ENCODE measurements around the gene TSN.

The TSN gene

DNA sequence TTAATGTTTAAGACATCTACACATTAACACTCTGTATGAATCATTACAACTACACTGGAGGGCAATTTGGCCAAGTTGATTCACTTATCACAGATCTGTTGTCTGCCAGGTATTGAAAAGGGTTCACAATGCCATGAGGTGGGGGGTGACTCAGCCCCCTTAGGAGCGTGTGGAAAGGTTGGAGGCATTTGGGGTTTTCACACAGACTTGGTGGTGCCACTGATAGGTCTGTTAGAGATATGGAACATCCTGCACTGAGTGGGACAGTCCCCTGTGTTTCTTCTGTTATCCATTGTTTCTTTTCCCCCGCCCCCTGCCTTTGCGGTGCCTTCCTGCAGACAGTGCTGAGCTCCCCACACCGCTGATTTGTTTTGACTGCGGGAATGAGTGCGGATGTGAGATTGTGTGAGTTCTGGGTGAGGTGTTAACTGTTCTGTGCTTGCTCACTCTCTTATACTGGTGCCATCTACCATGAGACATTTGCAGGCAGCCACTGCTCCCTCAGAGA, 9.3 kb upstream of the TSN start:
- Histone ChIP-seq H3K27ac (no peak overlapping the region), H3K4me3 (no peak overlapping the region)
- DNase-seq (ENCODE audit: low spot score), result no peak
- TF ChIP-seq, protein P1, sequence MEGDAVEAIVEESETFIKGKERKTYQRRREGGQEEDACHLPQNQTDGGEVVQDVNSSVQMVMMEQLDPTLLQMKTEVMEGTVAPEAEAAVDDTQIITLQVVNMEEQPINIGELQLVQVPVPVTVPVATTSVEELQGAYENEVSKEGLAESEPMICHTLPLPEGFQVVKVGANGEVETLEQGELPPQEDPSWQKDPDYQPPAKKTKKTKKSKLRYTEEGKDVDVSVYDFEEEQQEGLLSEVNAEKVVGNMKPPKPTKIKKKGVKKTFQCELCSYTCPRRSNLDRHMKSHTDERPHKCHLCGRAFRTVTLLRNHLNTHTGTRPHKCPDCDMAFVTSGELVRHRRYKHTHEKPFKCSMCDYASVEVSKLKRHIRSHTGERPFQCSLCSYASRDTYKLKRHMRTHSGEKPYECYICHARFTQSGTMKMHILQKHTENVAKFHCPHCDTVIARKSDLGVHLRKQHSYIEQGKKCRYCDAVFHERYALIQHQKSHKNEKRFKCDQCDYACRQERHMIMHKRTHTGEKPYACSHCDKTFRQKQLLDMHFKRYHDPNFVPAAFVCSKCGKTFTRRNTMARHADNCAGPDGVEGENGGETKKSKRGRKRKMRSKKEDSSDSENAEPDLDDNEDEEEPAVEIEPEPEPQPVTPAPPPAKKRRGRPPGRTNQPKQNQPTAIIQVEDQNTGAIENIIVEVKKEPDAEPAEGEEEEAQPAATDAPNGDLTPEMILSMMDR (IDR thresholded peaks at IDR 0.05), result no peak

DNA sequence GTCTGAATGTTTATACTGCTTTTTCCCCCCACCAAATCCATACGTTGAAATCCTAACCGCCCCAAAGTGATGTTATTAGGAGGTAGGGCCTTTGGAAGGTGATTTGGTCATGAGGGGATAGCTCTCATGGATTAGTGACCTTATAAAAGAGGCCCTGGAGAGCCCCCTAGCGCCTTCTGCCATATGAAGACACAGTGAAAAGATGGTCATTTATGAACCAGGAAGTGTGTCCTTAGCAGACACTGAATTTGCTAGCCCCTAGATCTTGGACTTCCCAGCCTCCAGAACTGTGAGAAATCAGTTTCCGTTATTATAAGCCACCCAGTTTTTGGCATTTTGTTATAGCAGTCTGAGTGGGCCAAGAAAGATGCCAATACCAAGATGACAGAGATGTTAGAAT, 7.2 kb upstream of the TSN start:
- Histone ChIP-seq H3K27ac (no peak overlapping the region), H3K4me3 (no peak overlapping the region)
- TF ChIP-seq, protein P1 (IDR thresholded peaks at IDR 0.05), result no peak
- no peak for DNase-seq (ENCODE audit: low spot score)

DNA sequence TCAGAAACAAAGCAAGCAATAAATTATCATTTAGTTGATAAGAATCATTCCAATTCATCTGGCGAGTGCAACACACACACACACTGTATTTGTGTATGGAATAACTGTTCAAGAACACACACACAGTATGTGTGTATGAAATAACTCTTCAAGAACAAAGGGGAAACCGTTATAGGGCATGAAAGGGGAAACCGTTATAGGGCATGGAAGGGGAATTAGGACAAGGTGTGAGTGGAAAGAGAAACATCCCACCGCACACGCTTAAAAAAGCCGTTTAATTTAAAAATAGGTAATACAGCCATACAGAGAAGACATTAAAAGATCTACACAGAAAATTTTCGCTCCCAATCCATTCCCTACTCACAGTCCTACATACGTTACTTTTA, 607 bp upstream of the TSN start:
- Histone ChIP-seq H3K27ac (peak overlapping the region in 1 of 2 donors; percentile 63), H3K4me3 (peak overlapping the region; percentile 89)
- TF ChIP-seq, protein P1 (IDR thresholded peaks at IDR 0.05), result no peak
- DNase-seq (ENCODE audit: low spot score), result no peak

DNA sequence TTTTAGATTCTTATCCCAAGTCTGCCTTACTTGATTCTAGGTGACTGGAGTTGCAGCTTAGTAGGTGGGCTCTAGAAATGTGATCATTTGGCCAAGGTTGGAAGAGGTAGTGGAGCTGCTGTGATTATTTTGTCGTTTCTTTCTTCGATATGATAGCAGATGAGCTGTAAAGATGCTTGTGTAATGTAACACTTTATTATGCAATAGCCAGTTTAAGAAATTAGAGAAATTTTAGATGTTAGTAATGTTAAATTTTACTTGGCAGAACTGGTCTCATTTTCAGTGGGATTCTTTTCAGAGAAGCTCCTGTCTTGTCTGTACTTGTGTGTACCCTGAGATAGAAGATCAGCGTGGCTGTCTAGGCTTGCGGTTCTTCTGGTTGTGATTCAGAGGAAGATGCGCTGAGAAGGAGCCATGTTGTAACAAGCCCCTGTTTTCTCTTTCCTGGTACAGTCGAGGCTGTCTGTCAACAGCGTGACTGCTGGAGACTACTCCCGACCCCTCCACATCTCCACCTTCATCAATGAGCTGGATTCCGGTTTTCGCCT, 9.3 kb downstream of the TSN start:
- no peak overlapping the region for H3K27ac ChIP-seq
- TF ChIP-seq, protein P1 (IDR thresholded peaks at IDR 0.05), result no peak

DNA sequence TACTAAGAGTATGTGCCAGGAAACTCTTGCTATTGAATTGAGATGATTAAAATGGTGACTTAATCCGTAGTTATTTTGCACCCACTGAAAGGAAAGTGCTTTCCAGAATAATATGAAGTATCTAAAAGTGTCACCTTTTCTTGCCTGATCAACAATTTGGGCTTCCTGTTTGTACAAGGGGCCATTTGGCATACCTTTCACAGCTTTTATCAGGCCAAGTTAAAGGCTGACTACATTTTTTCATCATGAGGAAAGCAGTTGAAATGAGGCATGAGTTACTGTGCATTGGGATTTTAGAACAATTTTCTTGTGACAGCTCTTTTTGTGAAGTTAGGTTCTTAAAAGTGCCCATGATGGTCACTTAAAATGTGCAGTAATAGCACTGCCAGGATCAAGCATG, 11.2 kb downstream of the TSN start:
- TF ChIP-seq, protein P1 (IDR thresholded peaks at IDR 0.05), result no peak
- Histone ChIP-seq H3K4me3 (no peak overlapping the region), H3K27ac (no peak overlapping the region)
- DNase-seq (ENCODE audit: low spot score), result no peak

More for the DNA sequence above, 9.3 kb downstream of the TSN start:
- no peak overlapping the region for H3K4me3 ChIP-seq
- DNase-seq (ENCODE audit: low spot score), result no peak

DNA sequence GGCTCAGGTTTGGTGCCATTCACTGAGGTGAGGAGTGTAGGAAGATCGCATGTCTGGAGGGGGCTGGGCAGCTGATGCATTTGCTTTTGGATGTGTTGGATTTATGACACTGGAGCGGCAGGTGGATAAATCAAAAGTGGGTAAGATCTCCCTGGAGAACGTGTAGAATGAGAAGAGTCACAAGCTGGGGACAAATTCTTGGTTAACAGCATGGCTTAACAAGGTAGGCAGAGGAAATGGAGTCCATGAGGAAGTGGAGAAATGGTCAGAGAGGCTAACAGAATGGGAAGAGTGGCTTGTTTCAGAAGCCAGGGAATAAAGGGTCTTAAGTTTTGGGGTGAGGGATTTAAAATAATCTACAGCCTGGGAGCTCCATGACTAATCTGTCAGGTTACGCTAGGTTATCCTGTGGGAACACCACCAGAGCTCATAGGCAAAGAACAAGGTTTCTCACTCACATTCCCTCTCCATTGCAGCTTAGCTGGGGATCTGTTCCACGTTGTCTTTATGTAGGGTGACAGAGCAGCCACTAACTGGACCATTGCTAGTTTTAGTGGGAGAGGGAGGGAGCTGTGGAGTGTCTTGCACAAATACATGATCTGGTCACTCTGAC, 12.8 kb downstream of the TSN start:
- no peak for DNase-seq (ENCODE audit: low spot score)
- H3K27ac ChIP-seq, result no peak overlapping the region
- TF ChIP-seq, protein P1 (IDR thresholded peaks at IDR 0.05), result no peak
- no peak overlapping the region for H3K4me3 ChIP-seq

All from coronary artery (tissue), 2 donors.